Liver (tissue), 10 donors: ENCODE measurements around the gene C18orf54. TPM values are rescaled to one million over a fixed set of nuclear protein-coding genes. Genes with fewer than 3 reads are reported as not detected.

ENCODE experiments used
- DNase-seq: peaks from one replicate; pipeline ENCODE4 v3.0.0-alpha.2; 2017; ENCODE audit warnings: low spot score
- H3K27ac ChIP-seq, 2 donors: one replicate each; pipeline ENCODE4 v1.7.0; 2013; ENCODE audit warnings: inconsistent platforms in 2 of 2, low read length in 2 of 2, control low read depth in 1 of 2, low read depth in 1 of 2, mild to moderate bottlenecking in 1 of 2
- H3K27me3 ChIP-seq, 4 donors: one replicate each; pipeline versions ENCODE4 v1.6.1 to v1.7.0; 2013; ENCODE audit warnings: low read length in 3 of 4, inconsistent platforms in 1 of 4, mild to moderate bottlenecking in 1 of 4, moderate library complexity in 1 of 4; ENCODE audit not compliant: control insufficient read depth in 4 of 4, insufficient read depth in 4 of 4
- H3K36me3 ChIP-seq, 4 donors: one replicate each; pipeline versions ENCODE4 v1.6.1 to v1.7.0; 2013; ENCODE audit warnings: low read length in 3 of 4, mild to moderate bottlenecking in 3 of 4, low read depth in 1 of 4, moderate library complexity in 1 of 4; ENCODE audit not compliant: control insufficient read depth in 4 of 4, insufficient read depth in 3 of 4
- H3K4me1 ChIP-seq, 4 donors: one replicate each; pipeline versions ENCODE4 v1.6.1 to v1.7.0; 2013; ENCODE audit warnings: low read length in 3 of 4, mild to moderate bottlenecking in 3 of 4, moderate library complexity in 1 of 4; ENCODE audit not compliant: control insufficient read depth in 4 of 4, insufficient read depth in 4 of 4
- H3K4me3 ChIP-seq, 3 donors: one replicate each; pipeline versions ENCODE4 v1.6.1 to v1.7.0; 2013; ENCODE audit warnings: low read length in 3 of 3, control low read depth in 1 of 3, low read depth in 1 of 3, mild to moderate bottlenecking in 1 of 3
- H3K9ac ChIP-seq, 2 donors: one replicate each; pipeline ENCODE4 v1.7.0; 2013; ENCODE audit warnings: low read length in 2 of 2, mild to moderate bottlenecking in 2 of 2, moderate library complexity in 2 of 2, control low read depth in 1 of 2, low read depth in 1 of 2
- H3K9me3 ChIP-seq, 4 donors: one replicate each; pipeline versions ENCODE4 v1.6.1 to v1.7.0; 2013; ENCODE audit warnings: low read length in 3 of 4; ENCODE audit not compliant: control insufficient read depth in 4 of 4
- EGR1 ChIP-seq, 2 donors: IDR thresholded peaks; 2 replicates each; pipeline ENCODE4 v1.6.1; 2016 to 2018; ENCODE audit warnings: antibody characterized with exemption in 2 of 2, low read depth in 2 of 2
- FOXA1 ChIP-seq: IDR thresholded peaks from 2 replicates; pipeline ENCODE4 v1.6.1; 2016; ENCODE audit warnings: antibody characterized with exemption
- FOXA2 ChIP-seq: IDR thresholded peaks from 2 replicates; pipeline ENCODE4 v1.6.1; 2016; ENCODE audit warnings: antibody characterized with exemption
- HNF4A ChIP-seq, 2 donors: conservative IDR thresholded peaks; 2 replicates each; pipeline ENCODE4 v1.6.1; 2016; ENCODE audit warnings: antibody characterized with exemption in 2 of 2, mild to moderate bottlenecking in 2 of 2
- HNF4G ChIP-seq: IDR thresholded peaks from 2 replicates; pipeline ENCODE4 v1.6.1; 2016; ENCODE audit warnings: antibody characterized with exemption
- JUND ChIP-seq, 2 donors: IDR thresholded peaks; 2 replicates each; pipeline ENCODE4 v1.6.1; 2016; ENCODE audit warnings: antibody characterized with exemption in 2 of 2
- NR2F2 ChIP-seq: IDR thresholded peaks from 2 replicates; pipeline ENCODE4 v1.6.1; 2016; ENCODE audit warnings: antibody characterized with exemption
- RAD21 ChIP-seq, 2 donors: IDR thresholded peaks; 2 replicates each; pipeline ENCODE4 v1.6.1; 2016; ENCODE audit warnings: antibody characterized with exemption in 2 of 2, mild to moderate bottlenecking in 2 of 2
- RXRA ChIP-seq, 2 donors: IDR thresholded peaks; 2 replicates each; pipeline ENCODE4 v1.6.1; 2017 to 2018; ENCODE audit warnings: antibody characterized with exemption in 2 of 2, mild to moderate bottlenecking in 1 of 2
- SP1 ChIP-seq: IDR thresholded peaks from 2 replicates; pipeline ENCODE4 v1.6.1; 2018; ENCODE audit warnings: antibody characterized with exemption, mild to moderate bottlenecking
- TAF1 ChIP-seq: conservative IDR thresholded peaks from 2 replicates; pipeline ENCODE4 v1.6.1; 2016; ENCODE audit warnings: antibody characterized with exemption, mild to moderate bottlenecking
- YY1 ChIP-seq: IDR thresholded peaks from 2 replicates; pipeline ENCODE4 v1.6.1; 2016; ENCODE audit warnings: antibody characterized with exemption, mild to moderate bottlenecking
- WGBS: extraction: QIAGEN DNeasy Blood & Tissue Kit; methylation state at CpG from one replicate; pipeline ENCODE4 v1.1.7; 2013; 5-methylcytosine and 5-hydroxymethylcytosine counted together
- polyA plus RNA-seq, 2 donors: library from polyadenylated mRNA; stranded (reverse) in 1 of 2; unstranded in 1 of 2; fragments of 200-250 nt in 1 of 2; fragments of >200 nt in 1 of 2; fragmentation: Nextera tagmentation in 1 of 2; extraction: Ambion mirVana in 1 of 2; gene quantifications; one replicate each; pipeline versions ENCODE4 v1.2.1 to v1.2.3, GENCODE V29; 2013 to 2015
- small RNA-seq: library from RNA; depleted of rRNA; stranded (forward); fragments of <200 nt; gene quantifications from one replicate; pipeline ENCODE3, GENCODE V24; 2014
- total RNA-seq, 2 donors: library from RNA; depleted of rRNA; stranded (reverse); fragments of >200 nt; gene quantifications; one replicate each; pipeline ENCODE4 v1.2.3, GENCODE V29; 2014
- TF ChIP-seq, protein P1 (sequence below): IDR thresholded peaks from 2 replicates; pipeline ENCODE4 v1.6.1; 2016; ENCODE audit warnings: antibody characterized with exemption
- TF ChIP-seq, protein P2 (sequence below): IDR thresholded peaks from 2 replicates; pipeline ENCODE4 v1.6.1; 2016; ENCODE audit warnings: antibody characterized with exemption
- TF ChIP-seq, protein P3 (sequence below): IDR thresholded peaks from 2 replicates; pipeline ENCODE4 v1.6.1; 2016; ENCODE audit warnings: antibody characterized with exemption
- TF ChIP-seq, protein P4 (sequence below): fragments of 150-350 bp; IDR thresholded peaks from 2 replicates; pipeline ENCODE4 v1.5.1; 2017; ENCODE audit warnings: improper control_type of control experiment, low read depth, low read length; ENCODE audit not compliant: missing input control
- TF ChIP-seq, protein P5 (sequence below): IDR thresholded peaks from 2 replicates; pipeline ENCODE4 v1.6.1; 2016; ENCODE audit warnings: antibody characterized with exemption, mild to moderate bottlenecking
- donor health status: healthy.
- donor health status: healthy.
- donor health status: healthy.
- donor health status: healthy.
- donor health status: healthy.

C18orf54 gene
- total and polyA plus RNA-seq, 4 donors, result 0.21 to 4.9 (median 0.33) TPM

DNA sequence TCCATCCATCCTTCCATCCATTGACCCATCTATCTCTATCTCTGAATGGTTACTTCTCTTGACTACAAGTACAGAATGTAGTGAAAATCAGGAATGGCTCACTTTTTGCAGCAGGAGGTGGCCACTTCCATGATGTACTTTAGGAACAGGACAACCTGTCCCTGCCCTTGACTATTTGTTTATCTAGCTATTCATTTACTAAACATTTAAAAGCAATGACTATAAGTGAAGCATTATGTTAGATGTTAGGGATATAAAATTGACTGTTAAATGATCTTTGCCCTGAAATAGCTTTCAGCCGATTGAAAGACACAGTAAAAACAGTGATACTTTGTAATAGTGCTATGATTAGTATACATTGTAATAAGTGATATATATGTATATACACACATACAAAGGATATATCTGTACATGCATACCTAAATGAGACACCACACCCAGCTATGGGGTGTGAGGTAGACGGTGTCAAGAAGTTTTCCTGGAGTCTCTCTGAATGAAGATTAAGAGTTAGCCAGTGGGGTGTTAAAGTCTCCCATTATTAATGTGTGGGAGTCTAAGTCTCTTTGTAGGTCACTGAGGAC lies 68.5 kb downstream of the C18orf54 start:
- no peaks in the 10 kb centered on the region for H3K4me1 ChIP-seq
- H3K4me3 ChIP-seq, result no peak overlapping the region
- TF ChIP-seq TAF1 (no peak), SP1 (no peak), HNF4G (no peak), NR2F2 (no peak), FOXA2 (no peak), JUND (IDR thresholded peaks at IDR 0.05) (no peak), FOXA1 (no peak), RXRA (IDR thresholded peaks at IDR 0.05) (no peak), HNF4A (conservative IDR thresholded peaks at IDR 0.05) (no peak), RAD21 (IDR thresholded peaks at IDR 0.05) (no peak), YY1 (no peak), EGR1 (IDR thresholded peaks at IDR 0.05; ENCODE audit: low read depth in 2 of 2) (no peak)
- TF ChIP-seq, protein P1, sequence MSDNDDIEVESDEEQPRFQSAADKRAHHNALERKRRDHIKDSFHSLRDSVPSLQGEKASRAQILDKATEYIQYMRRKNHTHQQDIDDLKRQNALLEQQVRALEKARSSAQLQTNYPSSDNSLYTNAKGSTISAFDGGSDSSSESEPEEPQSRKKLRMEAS, result no peak
- TF ChIP-seq, protein P2, sequence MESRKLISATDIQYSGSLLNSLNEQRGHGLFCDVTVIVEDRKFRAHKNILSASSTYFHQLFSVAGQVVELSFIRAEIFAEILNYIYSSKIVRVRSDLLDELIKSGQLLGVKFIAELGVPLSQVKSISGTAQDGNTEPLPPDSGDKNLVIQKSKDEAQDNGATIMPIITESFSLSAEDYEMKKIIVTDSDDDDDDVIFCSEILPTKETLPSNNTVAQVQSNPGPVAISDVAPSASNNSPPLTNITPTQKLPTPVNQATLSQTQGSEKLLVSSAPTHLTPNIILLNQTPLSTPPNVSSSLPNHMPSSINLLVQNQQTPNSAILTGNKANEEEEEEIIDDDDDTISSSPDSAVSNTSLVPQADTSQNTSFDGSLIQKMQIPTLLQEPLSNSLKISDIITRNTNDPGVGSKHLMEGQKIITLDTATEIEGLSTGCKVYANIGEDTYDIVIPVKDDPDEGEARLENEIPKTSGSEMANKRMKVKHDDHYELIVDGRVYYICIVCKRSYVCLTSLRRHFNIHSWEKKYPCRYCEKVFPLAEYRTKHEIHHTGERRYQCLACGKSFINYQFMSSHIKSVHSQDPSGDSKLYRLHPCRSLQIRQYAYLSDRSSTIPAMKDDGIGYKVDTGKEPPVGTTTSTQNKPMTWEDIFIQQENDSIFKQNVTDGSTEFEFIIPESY, result no peak
- TF ChIP-seq, protein P3, sequence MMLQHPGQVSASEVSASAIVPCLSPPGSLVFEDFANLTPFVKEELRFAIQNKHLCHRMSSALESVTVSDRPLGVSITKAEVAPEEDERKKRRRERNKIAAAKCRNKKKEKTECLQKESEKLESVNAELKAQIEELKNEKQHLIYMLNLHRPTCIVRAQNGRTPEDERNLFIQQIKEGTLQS, result no peak
- TF ChIP-seq, protein P4, sequence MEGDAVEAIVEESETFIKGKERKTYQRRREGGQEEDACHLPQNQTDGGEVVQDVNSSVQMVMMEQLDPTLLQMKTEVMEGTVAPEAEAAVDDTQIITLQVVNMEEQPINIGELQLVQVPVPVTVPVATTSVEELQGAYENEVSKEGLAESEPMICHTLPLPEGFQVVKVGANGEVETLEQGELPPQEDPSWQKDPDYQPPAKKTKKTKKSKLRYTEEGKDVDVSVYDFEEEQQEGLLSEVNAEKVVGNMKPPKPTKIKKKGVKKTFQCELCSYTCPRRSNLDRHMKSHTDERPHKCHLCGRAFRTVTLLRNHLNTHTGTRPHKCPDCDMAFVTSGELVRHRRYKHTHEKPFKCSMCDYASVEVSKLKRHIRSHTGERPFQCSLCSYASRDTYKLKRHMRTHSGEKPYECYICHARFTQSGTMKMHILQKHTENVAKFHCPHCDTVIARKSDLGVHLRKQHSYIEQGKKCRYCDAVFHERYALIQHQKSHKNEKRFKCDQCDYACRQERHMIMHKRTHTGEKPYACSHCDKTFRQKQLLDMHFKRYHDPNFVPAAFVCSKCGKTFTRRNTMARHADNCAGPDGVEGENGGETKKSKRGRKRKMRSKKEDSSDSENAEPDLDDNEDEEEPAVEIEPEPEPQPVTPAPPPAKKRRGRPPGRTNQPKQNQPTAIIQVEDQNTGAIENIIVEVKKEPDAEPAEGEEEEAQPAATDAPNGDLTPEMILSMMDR, result no peak
- TF ChIP-seq, protein P5, sequence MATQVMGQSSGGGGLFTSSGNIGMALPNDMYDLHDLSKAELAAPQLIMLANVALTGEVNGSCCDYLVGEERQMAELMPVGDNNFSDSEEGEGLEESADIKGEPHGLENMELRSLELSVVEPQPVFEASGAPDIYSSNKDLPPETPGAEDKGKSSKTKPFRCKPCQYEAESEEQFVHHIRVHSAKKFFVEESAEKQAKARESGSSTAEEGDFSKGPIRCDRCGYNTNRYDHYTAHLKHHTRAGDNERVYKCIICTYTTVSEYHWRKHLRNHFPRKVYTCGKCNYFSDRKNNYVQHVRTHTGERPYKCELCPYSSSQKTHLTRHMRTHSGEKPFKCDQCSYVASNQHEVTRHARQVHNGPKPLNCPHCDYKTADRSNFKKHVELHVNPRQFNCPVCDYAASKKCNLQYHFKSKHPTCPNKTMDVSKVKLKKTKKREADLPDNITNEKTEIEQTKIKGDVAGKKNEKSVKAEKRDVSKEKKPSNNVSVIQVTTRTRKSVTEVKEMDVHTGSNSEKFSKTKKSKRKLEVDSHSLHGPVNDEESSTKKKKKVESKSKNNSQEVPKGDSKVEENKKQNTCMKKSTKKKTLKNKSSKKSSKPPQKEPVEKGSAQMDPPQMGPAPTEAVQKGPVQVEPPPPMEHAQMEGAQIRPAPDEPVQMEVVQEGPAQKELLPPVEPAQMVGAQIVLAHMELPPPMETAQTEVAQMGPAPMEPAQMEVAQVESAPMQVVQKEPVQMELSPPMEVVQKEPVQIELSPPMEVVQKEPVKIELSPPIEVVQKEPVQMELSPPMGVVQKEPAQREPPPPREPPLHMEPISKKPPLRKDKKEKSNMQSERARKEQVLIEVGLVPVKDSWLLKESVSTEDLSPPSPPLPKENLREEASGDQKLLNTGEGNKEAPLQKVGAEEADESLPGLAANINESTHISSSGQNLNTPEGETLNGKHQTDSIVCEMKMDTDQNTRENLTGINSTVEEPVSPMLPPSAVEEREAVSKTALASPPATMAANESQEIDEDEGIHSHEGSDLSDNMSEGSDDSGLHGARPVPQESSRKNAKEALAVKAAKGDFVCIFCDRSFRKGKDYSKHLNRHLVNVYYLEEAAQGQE, result no peak
- no peak for DNase-seq
- no peaks in the 10 kb centered on the region for H3K36me3 ChIP-seq
- peaks cover 0 to 3% (median 0%) of the 10 kb centered on the region in 4 donors for H3K27me3 ChIP-seq
- H3K27ac ChIP-seq, result no peak overlapping the region
- no peaks in the 10 kb centered on the region for H3K9me3 ChIP-seq
- H3K9ac ChIP-seq, result no peak overlapping the region
- WGBS, result 70% methylated on average over 2 of the region's 2 CpGs

Small RNA genes lying within 50 kb of the gene (small RNA-seq; reads per million reads assigned to genes)
- 0.24 reads per million, percentile 14 among the genes with 10 or more reads in this experiment for gene SNRPGP2

Other genes starting within 250 kb of the C18orf54 start
- 10 to 100 TPM; 11.0 to 11.8 TPM for gene MBD2, start 133.2 kb upstream of the C18orf54 start, total RNA-seq
- gene MBD2, start 133.2 kb upstream of the C18orf54 start, polyA plus RNA-seq, result 10 to 100 TPM in 1 of 2 donors, 1 to 10 TPM in 1; 9.2 to 16.2 TPM
- 10 to 100 TPM in 1 of 2 donors, 1 to 10 TPM in 1; 7.3 to 12.9 TPM for gene POLI, start 88.4 kb upstream of the C18orf54 start, total RNA-seq
- gene POLI, start 88.4 kb upstream of the C18orf54 start, polyA plus RNA-seq, result 1 to 10 TPM; 2.4 to 8.0 TPM
- gene STARD6, start within 50 bp of the C18orf54 start, total RNA-seq, result not detected
- not detected for gene STARD6, start within 50 bp of the C18orf54 start, polyA plus RNA-seq
- not detected for gene DYNAP, start 233.3 kb downstream of the C18orf54 start, total RNA-seq
- gene DYNAP, start 233.3 kb downstream of the C18orf54 start, polyA plus RNA-seq, result not detected